Retinal pigment epithelial cell (primary cell): ENCODE data around the gene RIPK1.
"Not testable (repeated sequence)": the region's sequence is repeated elsewhere in the genome, so short reads cannot be mapped to it uniquely, and the experiment has no call there.

Experiments
- DNase-seq: peaks from one replicate; pipeline ENCODE4 v3.0.0-alpha.2; 2010; ENCODE audit warnings: low read depth
- H3K4me3 ChIP-seq: 2 replicates; pipeline ENCODE4 v1.5.1; 2011; ENCODE audit warnings: mild to moderate bottlenecking, low read length, control low read depth, moderate library complexity
- TF ChIP-seq, protein P1 (sequence below): conservative IDR thresholded peaks from 2 replicates; pipeline ENCODE4 v1.5.1; 2011; ENCODE audit warnings: low read depth, low read length, control low read depth, inconsistent platforms

The RIPK1 gene

DNA sequence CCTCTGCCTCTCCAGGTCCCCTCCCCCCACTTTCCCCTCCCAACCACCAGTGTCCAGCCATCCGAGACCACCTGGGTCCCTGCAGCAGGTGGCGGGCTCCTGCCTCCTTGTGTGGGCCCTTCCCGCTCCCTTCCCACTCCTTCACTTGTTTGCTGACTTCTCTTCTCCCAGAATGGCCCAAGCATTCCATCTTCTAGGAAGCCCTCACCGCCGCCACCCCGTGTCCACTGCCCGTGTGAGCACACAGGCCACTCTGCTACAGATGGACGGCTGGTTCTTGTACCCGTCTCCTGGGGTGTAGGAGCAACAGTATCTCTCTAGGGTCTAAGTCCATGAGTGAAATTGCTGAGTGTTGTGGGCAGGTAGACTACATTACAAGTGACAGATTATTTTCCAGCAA is 65.2 kb downstream of the RIPK1 start:
- H3K4me3 ChIP-seq: no peak overlapping the region
- DNase-seq: no peak
- TF ChIP-seq, protein P1, sequence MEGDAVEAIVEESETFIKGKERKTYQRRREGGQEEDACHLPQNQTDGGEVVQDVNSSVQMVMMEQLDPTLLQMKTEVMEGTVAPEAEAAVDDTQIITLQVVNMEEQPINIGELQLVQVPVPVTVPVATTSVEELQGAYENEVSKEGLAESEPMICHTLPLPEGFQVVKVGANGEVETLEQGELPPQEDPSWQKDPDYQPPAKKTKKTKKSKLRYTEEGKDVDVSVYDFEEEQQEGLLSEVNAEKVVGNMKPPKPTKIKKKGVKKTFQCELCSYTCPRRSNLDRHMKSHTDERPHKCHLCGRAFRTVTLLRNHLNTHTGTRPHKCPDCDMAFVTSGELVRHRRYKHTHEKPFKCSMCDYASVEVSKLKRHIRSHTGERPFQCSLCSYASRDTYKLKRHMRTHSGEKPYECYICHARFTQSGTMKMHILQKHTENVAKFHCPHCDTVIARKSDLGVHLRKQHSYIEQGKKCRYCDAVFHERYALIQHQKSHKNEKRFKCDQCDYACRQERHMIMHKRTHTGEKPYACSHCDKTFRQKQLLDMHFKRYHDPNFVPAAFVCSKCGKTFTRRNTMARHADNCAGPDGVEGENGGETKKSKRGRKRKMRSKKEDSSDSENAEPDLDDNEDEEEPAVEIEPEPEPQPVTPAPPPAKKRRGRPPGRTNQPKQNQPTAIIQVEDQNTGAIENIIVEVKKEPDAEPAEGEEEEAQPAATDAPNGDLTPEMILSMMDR: no peak

- H3K4me3 ChIP-seq: no peak overlapping the region
- DNase-seq: no peak
Observed at GRCh38 chr6:3135668-3136291, 67.5 kb downstream of the RIPK1 start.

GRCh38 chr6:3136292-3137011 is 68.2 kb downstream of the RIPK1 start:
- DNase-seq: no peak
- H3K4me3 ChIP-seq: no peak overlapping the region
- TF ChIP-seq, protein P1: no peak

More at GRCh38 chr6:3135668-3136291, 67.5 kb downstream of the RIPK1 start:
- TF ChIP-seq, protein P1: no peak

DNA sequence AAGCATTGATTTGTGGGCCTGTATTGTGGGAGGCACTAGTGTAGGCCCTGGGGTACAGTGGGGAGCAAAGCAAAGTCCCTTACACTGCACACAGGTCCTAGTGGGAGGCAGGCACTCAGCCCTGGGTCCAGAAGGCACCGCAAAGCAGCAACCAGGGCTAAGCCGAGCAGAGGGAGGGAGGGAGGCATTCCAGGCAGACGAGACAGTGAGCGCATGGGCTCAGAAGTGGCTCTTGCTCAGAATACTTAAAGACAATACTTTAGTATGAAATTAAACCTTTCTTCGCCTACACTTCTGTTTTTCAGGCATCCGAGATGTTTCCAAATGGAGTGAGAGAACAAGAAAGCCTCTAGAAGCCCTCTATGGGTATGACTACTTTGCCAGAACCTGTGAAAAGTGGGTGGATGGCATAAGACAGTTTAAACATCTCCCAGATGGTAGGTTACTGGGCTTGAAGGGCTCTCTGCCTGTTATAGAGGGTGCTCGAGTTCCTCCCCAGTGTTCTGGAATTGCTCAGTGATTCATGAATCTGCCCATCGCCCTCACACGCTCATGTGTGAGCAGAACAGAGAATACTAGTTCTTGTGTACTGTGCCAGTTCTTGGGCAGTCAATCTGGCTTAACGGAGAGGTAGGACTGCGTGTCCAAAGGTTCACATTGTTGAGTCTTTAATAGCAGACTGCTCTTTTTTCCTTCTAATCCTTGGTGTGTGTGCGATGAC is 68.9 kb downstream of the RIPK1 start:
- TF ChIP-seq, protein P1: no peak
- DNase-seq: no peak
- no peak overlapping the region for H3K4me3 ChIP-seq

DNA sequence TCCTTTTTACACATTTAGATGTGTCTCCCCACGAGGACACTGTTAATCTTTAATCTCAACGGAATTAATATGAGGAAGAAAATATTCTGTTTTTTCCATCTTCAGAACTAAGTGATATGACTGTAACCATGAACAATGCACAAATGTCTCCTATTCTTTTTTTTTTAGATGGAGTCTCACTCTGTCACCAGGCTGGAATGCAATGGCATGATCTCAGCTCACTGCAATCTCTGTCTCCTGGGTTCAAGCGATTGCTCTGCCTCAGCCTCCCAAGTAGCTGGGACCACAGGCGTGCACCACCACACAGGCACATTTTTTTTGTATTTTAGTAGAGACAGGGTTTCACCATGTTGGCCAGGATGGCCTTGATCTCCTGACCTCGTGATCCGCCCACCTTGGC is 69.6 kb downstream of the RIPK1 start:
- not testable (repeated sequence) for DNase-seq

GRCh38 chr6:3138341-3138740 is 70.0 kb downstream of the RIPK1 start:
- DNase-seq: no peak
- H3K4me3 ChIP-seq: no peak overlapping the region
- TF ChIP-seq, protein P1: no peak

More for the DNA sequence above, 69.6 kb downstream of the RIPK1 start:
- H3K4me3 ChIP-seq: not testable (repeated sequence)

DNA sequence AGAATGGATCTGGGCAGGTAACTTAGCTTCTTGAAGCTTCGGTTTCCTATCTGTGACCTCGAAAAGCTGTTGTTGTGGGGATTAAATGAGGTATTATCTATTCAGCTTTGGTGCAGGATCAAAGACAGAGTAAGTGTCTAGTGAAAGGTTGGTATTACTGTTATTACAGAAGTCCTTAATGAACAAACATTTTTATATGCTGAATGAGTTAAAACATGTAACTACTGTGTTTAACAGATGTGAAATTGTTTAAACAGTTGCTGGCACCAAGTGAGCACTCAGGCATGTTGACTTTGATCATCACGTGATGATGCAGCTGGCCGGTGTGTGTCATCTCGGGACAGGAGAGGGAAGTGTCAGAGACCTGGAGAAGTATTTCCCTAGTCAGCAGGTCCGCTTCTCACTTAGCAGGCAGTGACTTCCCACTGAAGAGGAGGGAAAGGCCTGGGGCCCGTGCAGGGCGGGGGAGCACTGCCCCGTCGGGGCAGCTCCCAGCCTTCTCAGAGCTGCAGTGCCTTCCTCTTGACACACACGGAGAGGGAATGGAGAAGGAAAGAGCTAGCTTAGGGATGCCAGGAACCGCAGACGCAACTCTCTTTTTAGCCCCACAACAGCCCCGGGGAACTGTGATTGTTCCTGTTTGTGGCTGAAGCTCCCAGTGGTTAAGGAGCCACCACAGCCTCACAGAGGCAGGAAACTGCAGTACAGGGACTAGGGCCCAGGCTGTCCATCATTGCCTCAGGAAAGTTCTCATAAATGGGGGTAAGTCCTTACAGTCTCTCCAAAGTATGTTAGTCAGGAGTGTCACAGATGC is 71.0 kb downstream of the RIPK1 start:
- no peak for DNase-seq
- H3K4me3 ChIP-seq: no peak overlapping the region
- TF ChIP-seq, protein P1: no peak
